Neuron (in vitro differentiated cells): ENCODE results near the gene NUTM2D.
"Not testable (repeated sequence)": the region's sequence is repeated elsewhere in the genome, so short reads cannot be mapped to it uniquely, and the experiment has no call there.

Experiments
- H2AFZ ChIP-seq: one replicate; pipeline ENCODE4 v1.6.1; 2013; ENCODE audit warnings: low read depth, mild to moderate bottlenecking, inconsistent platforms, low read length, moderate library complexity
- H3K27me3 ChIP-seq: one replicate; pipeline ENCODE4 v1.6.1; 2013; ENCODE audit warnings: low read length; ENCODE audit not compliant: insufficient read depth
- H3K36me3 ChIP-seq: one replicate; pipeline ENCODE4 v1.6.1; 2013; ENCODE audit warnings: low read length; ENCODE audit not compliant: insufficient read depth
- H3K4me1 ChIP-seq: one replicate; pipeline ENCODE4 v1.6.1; 2013; ENCODE audit warnings: low read length; ENCODE audit not compliant: insufficient read depth
- H3K4me3 ChIP-seq: 2 replicates; pipeline ENCODE4 v1.5.1; 2013; ENCODE audit warnings: mild to moderate bottlenecking, low read length, moderate library complexity
- H3K9me3 ChIP-seq: one replicate; pipeline ENCODE4 v1.6.1; 2013; ENCODE audit warnings: low read length

NUTM2D gene

DNA sequence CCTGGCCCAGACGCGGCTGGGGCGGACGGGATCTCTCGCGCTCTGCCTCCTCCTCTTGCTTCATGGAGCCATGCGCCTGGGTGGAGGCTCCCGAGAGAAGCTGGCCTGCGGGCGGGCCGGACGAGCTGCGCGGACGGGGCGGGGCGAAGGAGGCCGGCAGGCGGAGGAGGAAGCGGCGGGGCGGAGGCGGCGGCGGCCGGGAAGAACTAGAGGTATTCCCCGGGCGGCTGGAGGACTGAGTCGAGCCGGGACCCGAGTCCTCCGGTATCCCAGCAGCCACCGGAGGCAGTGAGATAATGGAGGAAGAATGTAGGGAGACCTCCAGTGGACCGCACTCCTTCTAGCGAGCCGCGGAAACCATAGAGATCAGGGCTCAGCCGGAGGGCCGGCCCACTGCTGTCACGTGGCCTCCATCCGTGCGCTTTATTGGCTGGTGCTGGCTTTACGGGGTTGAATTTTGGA is 15.3 kb upstream of the NUTM2D start:
- H3K9me3 ChIP-seq, H3K4me1 ChIP-seq, H3K36me3 ChIP-seq, H3K27me3 ChIP-seq, H2AFZ ChIP-seq: not testable (repeated sequence)
- H3K4me3 ChIP-seq: peak overlapping the region; percentile 70

DNA sequence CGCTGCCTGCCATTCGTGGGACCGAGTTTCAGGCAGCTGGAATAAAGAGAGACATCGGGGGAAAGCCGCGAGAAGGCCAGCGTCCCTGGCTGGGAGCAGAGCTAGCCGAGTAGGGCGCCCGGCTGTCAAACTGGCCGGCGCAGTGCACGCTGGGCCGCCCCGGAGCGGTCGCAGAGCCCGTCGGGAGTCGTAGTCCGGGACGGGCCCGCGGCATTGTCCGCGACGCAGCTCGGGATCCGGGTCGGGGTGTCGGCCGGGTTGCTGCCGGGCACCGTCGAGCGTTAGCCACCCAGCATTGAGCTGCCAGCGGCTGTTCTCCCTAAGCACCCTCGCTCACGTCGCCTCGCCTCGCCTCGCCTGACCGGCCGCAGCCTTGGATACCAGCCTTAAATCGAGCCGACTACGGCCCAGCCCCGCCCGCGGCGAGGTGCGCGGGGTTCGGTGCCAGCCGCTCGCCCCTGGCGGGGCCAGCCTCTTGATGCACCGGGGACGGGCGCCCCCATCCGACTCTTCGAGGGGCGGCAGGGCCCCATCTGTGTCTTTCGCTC is 14.8 kb upstream of the NUTM2D start:
- H3K27me3 ChIP-seq, H3K36me3 ChIP-seq, H3K4me1 ChIP-seq, H3K9me3 ChIP-seq, H2AFZ ChIP-seq: not testable (repeated sequence)
- peak overlapping the region; percentile 49 for H3K4me3 ChIP-seq

DNA sequence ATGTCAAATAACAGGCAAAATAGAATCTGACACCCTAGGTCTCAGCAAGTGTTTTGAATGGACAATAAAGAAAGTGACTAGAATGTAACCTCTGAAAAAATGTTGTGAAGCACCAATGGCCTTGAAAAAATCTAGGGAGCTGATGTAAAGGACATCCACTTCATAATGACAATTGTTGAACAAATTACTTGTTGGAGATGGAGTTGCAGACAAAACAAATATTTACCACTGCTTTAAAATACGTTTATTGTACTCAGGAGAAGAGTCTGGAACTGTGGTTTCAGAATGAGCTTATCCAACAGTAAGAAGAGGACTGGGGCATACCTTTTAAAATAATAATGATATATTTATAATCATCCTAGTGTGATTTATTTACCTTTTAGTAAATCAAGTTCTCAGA is 11.8 kb upstream of the NUTM2D start:
- not testable (repeated sequence) for H3K36me3 ChIP-seq

DNA sequence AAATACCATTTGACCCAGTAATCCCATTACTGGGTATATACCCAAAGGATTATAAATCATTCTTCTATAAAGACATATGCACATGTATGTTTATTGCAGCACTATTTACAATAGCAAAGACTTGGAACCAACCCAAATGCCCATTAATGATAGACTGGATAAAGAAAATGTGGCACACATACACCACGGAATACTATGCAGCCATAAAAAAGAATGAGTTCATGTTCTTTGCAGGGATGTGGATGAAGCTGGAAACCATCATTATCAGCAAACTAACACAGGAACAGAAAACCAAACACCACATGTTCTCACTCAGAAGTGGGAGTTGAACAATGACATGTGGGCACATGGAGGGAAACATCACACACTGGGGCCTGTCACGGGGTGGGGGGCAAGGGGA is 7.4 kb upstream of the NUTM2D start:
- not testable (repeated sequence) for H2AFZ ChIP-seq, H3K27me3 ChIP-seq, H3K4me3 ChIP-seq, H3K9me3 ChIP-seq, H3K36me3 ChIP-seq, H3K4me1 ChIP-seq

More for the DNA sequence above, 11.8 kb upstream of the NUTM2D start:
- H3K4me3 ChIP-seq, H2AFZ ChIP-seq, H3K9me3 ChIP-seq, H3K4me1 ChIP-seq, H3K27me3 ChIP-seq: not testable (repeated sequence)

DNA sequence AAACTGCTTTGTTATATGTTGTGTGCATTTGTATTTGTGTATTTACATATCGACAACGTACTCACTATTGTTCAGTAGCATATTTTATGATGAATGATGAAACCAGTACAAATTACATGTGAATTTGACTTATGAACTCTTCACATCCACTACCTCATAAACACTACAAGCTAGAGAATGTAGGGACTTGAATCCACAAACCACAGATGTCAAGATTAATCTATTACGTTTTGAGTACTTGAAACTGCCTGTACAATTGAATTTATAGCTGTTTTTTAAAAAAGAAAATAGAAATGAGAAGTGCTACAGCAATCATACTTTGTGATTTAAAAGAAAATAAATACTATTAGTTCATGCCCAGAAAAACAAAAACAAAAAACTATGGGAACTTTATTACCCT is 4.7 kb upstream of the NUTM2D start:
- H3K27me3 ChIP-seq, H3K9me3 ChIP-seq, H3K4me3 ChIP-seq, H3K36me3 ChIP-seq, H3K4me1 ChIP-seq, H2AFZ ChIP-seq: not testable (repeated sequence)

DNA sequence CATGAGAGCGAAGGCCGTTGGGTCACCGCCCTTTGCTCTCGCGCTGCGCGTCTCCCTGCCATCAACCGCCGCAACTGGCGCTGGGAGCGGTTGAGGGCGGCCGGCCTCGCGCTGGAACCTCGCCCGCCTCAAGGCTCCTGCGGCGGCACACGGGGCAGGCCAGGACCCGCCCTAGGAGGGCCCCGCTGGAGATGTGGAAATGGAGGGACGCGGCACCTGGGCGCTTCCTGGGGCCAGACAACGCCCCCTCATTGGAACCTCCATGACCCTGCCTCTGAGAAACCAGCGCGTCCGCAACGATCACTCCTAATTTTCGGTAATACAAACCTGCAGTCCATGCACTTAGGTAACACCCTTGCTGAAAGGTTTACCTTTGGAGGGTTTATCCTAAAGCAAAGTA is 2.4 kb upstream of the NUTM2D start:
- not testable (repeated sequence) for H3K9me3 ChIP-seq, H3K27me3 ChIP-seq, H3K4me1 ChIP-seq, H3K4me3 ChIP-seq, H3K36me3 ChIP-seq, H2AFZ ChIP-seq

DNA sequence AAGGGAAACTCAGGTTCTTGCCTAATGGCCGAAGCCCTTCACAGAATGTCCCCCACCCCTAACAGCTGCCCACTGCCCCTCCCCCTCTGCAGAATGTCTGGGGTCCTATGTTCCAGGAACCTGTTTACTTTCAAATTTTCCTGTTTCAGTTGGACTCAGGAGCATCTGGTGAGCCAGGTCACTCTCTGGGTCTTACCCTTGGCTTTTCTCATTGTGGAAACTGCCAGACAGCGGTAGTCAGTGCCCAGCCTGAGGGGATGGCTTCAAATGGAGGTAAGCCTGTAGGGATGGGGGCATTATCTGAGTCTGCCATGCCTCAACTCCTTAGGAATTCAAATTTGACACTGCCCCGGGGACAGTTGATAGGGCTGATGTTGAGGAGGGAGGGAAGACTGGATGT is 615 bp downstream of the NUTM2D start:
- not testable (repeated sequence) for H3K36me3 ChIP-seq, H3K4me3 ChIP-seq, H3K9me3 ChIP-seq, H3K27me3 ChIP-seq, H3K4me1 ChIP-seq, H2AFZ ChIP-seq

DNA sequence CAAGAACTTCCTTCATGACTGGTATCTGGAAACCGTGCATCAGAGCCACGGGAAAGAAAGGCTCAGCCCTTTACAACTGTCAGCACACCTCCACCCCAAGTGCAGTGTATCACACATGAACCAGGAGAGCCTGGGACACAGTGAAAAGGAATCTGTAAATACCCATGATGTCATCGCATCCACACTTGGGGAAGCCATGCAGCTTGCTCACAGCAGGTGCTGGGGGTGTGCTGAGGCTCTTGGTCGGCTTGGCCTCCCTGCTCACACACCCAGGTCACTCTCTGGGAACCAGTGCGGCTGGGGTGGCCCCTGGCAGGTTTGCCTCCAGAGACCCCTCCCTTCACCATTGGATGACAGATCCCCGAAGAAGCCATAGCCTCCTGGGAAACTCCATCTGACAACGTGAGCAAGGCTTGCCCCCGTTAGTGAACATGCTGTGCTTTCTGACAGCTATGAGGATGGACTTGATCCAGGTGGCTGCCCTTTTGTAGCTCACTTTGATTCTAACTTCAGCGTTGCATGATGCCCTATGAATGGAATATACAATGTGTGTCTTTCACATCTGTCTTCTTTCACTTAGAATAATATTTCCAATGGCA is 12.1 kb downstream of the NUTM2D start:
- not testable (repeated sequence) for H3K4me1 ChIP-seq

DNA sequence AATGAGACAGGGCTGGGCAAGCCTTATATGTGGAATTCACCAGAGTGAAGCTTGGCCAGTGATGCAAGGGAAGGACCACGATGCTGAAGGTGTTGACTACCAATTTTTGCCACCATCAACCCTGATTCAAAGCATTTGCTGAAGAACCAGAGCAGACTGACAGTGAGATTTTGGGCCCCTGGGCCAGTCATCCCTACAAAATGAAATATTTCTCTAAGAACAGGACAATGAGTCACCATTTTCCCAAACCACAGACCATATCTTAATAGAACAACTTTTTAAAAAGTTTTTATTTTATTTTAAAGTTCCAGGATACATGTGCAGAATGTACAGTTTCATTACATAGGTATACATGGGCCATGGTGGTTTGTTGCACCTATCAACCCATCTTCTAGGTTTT is 16.5 kb downstream of the NUTM2D start:
- not testable (repeated sequence) for H3K27me3 ChIP-seq, H3K36me3 ChIP-seq, H3K4me1 ChIP-seq, H2AFZ ChIP-seq, H3K4me3 ChIP-seq, H3K9me3 ChIP-seq

More for the DNA sequence above, 12.1 kb downstream of the NUTM2D start:
- H3K27me3 ChIP-seq, H3K4me3 ChIP-seq, H2AFZ ChIP-seq, H3K9me3 ChIP-seq, H3K36me3 ChIP-seq: not testable (repeated sequence)

DNA sequence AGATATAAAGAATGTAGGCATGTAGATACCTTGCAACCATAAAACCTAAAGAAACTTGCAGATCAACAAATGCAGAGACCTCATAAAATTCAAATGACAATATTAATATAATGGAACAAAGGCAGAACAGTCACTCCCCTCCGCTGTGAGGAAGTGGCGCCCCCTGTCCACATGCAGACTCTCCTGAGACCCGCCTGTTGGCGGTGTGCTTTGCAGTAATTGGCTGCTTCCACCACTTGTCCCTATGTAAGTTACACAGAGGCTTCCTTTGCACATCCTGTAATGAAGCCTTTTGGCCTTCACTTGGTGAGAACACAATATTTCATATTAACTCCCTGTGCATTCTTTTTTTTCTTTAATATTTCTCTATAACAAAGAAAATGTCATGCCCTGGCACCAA is 21.6 kb downstream of the NUTM2D start:
- not testable (repeated sequence) for H3K4me3 ChIP-seq, H3K27me3 ChIP-seq, H3K4me1 ChIP-seq, H2AFZ ChIP-seq, H3K36me3 ChIP-seq, H3K9me3 ChIP-seq

DNA sequence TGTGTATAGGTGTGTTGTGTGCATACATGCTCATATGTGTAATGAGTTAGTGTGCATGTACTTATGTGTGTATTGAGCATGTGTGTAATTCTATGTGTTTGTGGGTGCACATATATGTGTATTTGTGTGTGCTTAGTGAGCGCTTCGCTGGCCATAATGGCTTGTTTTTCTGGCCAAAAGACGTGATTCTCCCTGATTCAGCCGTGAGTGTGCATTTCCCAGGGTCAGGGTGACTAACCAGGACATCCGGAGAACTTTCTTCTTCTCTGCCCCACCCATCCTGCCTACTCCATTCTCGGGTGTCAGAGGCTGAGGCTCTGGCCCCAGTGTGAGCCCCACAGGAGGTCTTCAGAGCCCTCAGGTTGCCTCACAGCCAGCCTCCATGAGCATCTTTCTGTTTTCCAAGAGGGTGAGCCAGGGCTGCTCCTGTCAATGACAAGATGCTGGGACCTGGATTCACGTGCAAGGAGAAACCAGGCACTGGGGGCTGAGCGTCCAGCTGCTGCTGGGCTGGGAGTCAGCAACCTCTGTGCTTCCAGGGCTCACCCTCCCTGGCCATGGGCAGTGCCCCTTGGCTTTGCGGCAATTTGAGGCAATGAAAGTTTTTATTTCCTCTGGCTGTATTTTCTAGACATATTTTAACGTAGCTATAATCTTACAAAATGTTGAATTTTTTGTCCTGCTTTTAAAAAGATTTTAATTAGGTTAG is 25.8 kb downstream of the NUTM2D start:
- not testable (repeated sequence) for H3K4me1 ChIP-seq, H3K27me3 ChIP-seq, H3K36me3 ChIP-seq, H2AFZ ChIP-seq, H3K9me3 ChIP-seq, H3K4me3 ChIP-seq

DNA sequence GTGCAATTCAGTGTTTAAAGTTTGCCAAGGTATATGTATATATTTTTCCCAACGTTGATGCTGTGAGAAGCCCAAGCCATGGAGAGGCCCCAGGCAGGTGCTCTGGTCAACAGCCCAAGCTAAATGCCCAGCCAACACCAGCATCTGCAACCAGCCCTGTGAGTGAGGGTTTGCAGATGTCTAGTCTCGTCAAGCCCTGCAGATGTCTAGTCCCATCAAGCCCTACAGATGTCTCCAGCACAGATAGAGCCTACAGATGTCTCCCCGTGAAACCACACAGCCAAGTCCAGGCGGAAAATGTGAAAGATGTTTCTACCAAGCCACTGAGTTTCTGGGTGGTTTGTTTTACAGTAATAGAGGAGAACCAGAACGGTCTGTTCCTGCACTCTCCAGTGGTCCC is 26.7 kb downstream of the NUTM2D start:
- H3K27me3 ChIP-seq, H3K4me1 ChIP-seq, H2AFZ ChIP-seq, H3K4me3 ChIP-seq, H3K36me3 ChIP-seq, H3K9me3 ChIP-seq: not testable (repeated sequence)

DNA sequence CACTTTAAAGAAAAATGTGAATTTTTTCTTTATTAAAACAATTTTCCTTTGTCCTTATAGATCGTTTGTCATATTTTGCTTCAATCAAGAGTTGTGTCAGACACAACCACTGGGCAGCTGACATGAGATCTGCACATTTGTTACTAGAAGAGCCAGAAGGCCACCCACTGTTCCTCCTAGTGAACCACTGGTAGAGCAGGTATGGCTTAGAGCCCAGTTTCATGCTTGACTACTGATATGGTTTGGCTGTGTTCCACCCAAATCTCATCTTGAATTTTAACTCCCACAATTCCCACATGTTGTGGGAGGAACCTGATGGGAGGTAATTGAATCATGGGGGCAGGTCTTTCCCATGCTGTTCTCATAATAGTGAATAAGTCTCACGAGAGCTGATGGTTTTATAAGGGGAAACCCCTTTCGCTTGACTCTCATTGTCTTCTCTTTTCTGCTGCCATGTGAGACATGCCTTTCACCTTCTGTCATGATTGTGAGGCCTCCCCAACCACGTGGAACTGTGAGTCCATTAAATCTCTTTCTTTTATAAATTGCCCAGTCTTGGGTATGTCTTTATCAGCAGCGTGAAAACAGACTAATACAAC is 28.3 kb downstream of the NUTM2D start:
- not testable (repeated sequence) for H3K36me3 ChIP-seq, H2AFZ ChIP-seq, H3K27me3 ChIP-seq, H3K4me1 ChIP-seq, H3K9me3 ChIP-seq, H3K4me3 ChIP-seq

DNA sequence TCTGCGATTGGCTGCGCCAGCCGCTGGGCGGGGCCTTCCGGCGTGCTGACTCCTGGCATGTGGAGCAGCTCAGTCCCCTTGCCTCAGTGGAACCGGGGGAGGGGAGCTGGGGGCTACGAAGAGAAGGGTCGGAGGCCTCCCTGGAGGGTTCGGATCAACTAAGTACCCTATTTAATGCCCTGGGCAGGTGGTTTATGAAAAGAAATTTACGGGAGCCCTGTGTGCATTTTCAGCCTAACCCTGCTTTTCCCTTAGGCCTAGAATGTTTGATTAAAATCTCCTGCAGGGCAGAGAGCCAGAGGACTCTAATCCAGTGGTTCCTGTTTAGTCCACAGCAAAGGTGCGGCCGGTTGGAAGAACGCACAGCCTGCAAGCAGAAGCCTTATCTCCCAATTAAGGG is 33.8 kb downstream of the NUTM2D start:
- not testable (repeated sequence) for H3K36me3 ChIP-seq

More for the DNA sequence above, 33.8 kb downstream of the NUTM2D start:
- not testable (repeated sequence) for H3K4me3 ChIP-seq, H3K4me1 ChIP-seq, H3K9me3 ChIP-seq, H3K27me3 ChIP-seq, H2AFZ ChIP-seq
